Subcutaneous abdominal adipose tissue (tissue), 5 donors: Measurements from ENCODE around the gene RNF115.
"Not testable (repeated sequence)": the region's sequence is repeated elsewhere in the genome, so short reads cannot be mapped to it uniquely, and the experiment has no call there.

Experiments used
- H3K27ac ChIP-seq: one replicate; pipeline ENCODE4 v1.7.0; 2013; ENCODE audit warnings: low read depth, mild to moderate bottlenecking, inconsistent platforms, low read length, moderate library complexity
- H3K27me3 ChIP-seq, 5 donors: one replicate each; pipeline ENCODE4 v1.7.0; 2013; ENCODE audit warnings: low read length in 5 of 5, inconsistent platforms in 1 of 5; ENCODE audit not compliant: control insufficient read depth in 5 of 5, insufficient read depth in 4 of 5
- H3K36me3 ChIP-seq, 5 donors: one replicate each; pipeline ENCODE4 v1.7.0; 2013; ENCODE audit warnings: low read length in 5 of 5; ENCODE audit not compliant: control insufficient read depth in 5 of 5, insufficient read depth in 5 of 5
- H3K4me1 ChIP-seq, 5 donors: one replicate each; pipeline ENCODE4 v1.7.0; 2013; ENCODE audit warnings: low read length in 5 of 5, mild to moderate bottlenecking in 3 of 5, moderate library complexity in 1 of 5; ENCODE audit not compliant: control insufficient read depth in 5 of 5, insufficient read depth in 5 of 5
- H3K4me3 ChIP-seq, 5 donors: one replicate each; pipeline ENCODE4 v1.7.0; 2013; ENCODE audit warnings: low read length in 5 of 5, low read depth in 1 of 5
- H3K9ac ChIP-seq, 5 donors: one replicate each; pipeline ENCODE4 v1.7.0; 2013; ENCODE audit warnings: low read length in 5 of 5, mild to moderate bottlenecking in 4 of 5, moderate library complexity in 3 of 5
- H3K9me3 ChIP-seq, 5 donors: one replicate each; pipeline ENCODE4 v1.7.0; 2013; ENCODE audit warnings: low read length in 5 of 5; ENCODE audit not compliant: control insufficient read depth in 5 of 5
- donor health status: healthy.
- donor health status: healthy.
- donor health status: healthy.
- donor health status: healthy.
- donor health status: healthy.

Gene RNF115

GRCh38 chr1:145782272-145783099, 41.4 kb downstream of the RNF115 start:
- H3K27ac ChIP-seq, result no peak overlapping the region
- peaks cover 0 to 6% (median 0%) of the 10 kb centered on the region in 5 donors for H3K4me1 ChIP-seq
- H3K27me3 ChIP-seq, result no peaks in the 10 kb centered on the region
- no peak overlapping the region for H3K9ac ChIP-seq
- no peaks in the 10 kb centered on the region for H3K9me3 ChIP-seq
- H3K36me3 ChIP-seq, result peaks cover 4 to 17% (median 6%) of the 10 kb centered on the region in 5 donors
- H3K4me3 ChIP-seq, result no peak overlapping the region

- H3K9ac ChIP-seq, result no peak overlapping the region
- no peak overlapping the region for H3K27ac ChIP-seq
- peaks cover 4 to 21% (median 4%) of the 10 kb centered on the region in 5 donors for H3K36me3 ChIP-seq
- no peak overlapping the region for H3K4me3 ChIP-seq
- no peaks in the 10 kb centered on the region for H3K27me3 ChIP-seq
- H3K9me3 ChIP-seq, result no peaks in the 10 kb centered on the region
- peaks cover 0 to 2% (median 0%) of the 10 kb centered on the region in 5 donors for H3K4me1 ChIP-seq
Measured at GRCh38 chr1:145778146-145778540, 45.8 kb downstream of the RNF115 start.

GRCh38 chr1:145777357-145778145, 46.3 kb downstream of the RNF115 start:
- H3K36me3 ChIP-seq, result peaks cover 4 to 19% (median 4%) of the 10 kb centered on the region in 5 donors
- H3K4me3 ChIP-seq, result no peak overlapping the region
- H3K27ac ChIP-seq, result no peak overlapping the region
- no peaks in the 10 kb centered on the region for H3K9me3 ChIP-seq
- peaks cover 0 to 2% (median 0%) of the 10 kb centered on the region in 5 donors for H3K4me1 ChIP-seq
- no peaks in the 10 kb centered on the region for H3K27me3 ChIP-seq
- H3K9ac ChIP-seq, result no peak overlapping the region

GRCh38 chr1:145773423-145773822, 50.5 kb downstream of the RNF115 start:
- no peak overlapping the region for H3K27ac ChIP-seq

GRCh38 chr1:145771056-145771455, 52.8 kb downstream of the RNF115 start:
- no peaks in the 10 kb centered on the region for H3K27me3 ChIP-seq
- no peak overlapping the region for H3K27ac ChIP-seq
- H3K36me3 ChIP-seq, result peaks cover 3 to 31% (median 20%) of the 10 kb centered on the region in 5 donors
- H3K9ac ChIP-seq, result no peak overlapping the region
- H3K9me3 ChIP-seq, result no peaks in the 10 kb centered on the region
- no peak overlapping the region for H3K4me3 ChIP-seq
- no peaks in the 10 kb centered on the region for H3K4me1 ChIP-seq

More at GRCh38 chr1:145773423-145773822, 50.5 kb downstream of the RNF115 start:
- Histone ChIP-seq H3K36me3 (peaks cover 3 to 23% (median 19%) of the 10 kb centered on the region in 5 donors), H3K4me1 (peaks cover 0 to 2% (median 0%) of the 10 kb centered on the region in 5 donors), H3K27me3 (no peaks in the 10 kb centered on the region), H3K9ac (no peak overlapping the region), H3K9me3 (no peaks in the 10 kb centered on the region), H3K4me3 (no peak overlapping the region)

- H3K27ac ChIP-seq, H3K4me1 ChIP-seq, H3K4me3 ChIP-seq, H3K9ac ChIP-seq, H3K27me3 ChIP-seq, H3K9me3 ChIP-seq: not testable (repeated sequence)
- H3K36me3 ChIP-seq, result peaks cover 3 to 27% (median 19%) of the 10 kb centered on the region in 5 donors
Measured at GRCh38 chr1:145768004-145768403, 55.9 kb downstream of the RNF115 start.

GRCh38 chr1:145766926-145767325, 57.0 kb downstream of the RNF115 start:
- H3K9me3 ChIP-seq, result not testable (repeated sequence)

GRCh38 chr1:145765585-145766360, 58.1 kb downstream of the RNF115 start:
- H3K27ac ChIP-seq, H3K4me3 ChIP-seq, H3K9ac ChIP-seq, H3K27me3 ChIP-seq, H3K4me1 ChIP-seq, H3K9me3 ChIP-seq: not testable (repeated sequence)
- H3K36me3 ChIP-seq, result peaks cover 6 to 32% (median 13%) of the 10 kb centered on the region in 5 donors

More at GRCh38 chr1:145766926-145767325, 57.0 kb downstream of the RNF115 start:
- not testable (repeated sequence) for H3K27ac ChIP-seq, H3K4me3 ChIP-seq, H3K9ac ChIP-seq, H3K4me1 ChIP-seq, H3K27me3 ChIP-seq
- peaks cover 6 to 33% (median 17%) of the 10 kb centered on the region in 5 donors for H3K36me3 ChIP-seq

GRCh38 chr1:145765127-145765526, 58.8 kb downstream of the RNF115 start:
- not testable (repeated sequence) for H3K4me3 ChIP-seq, H3K4me1 ChIP-seq, H3K27ac ChIP-seq, H3K9ac ChIP-seq, H3K9me3 ChIP-seq, H3K27me3 ChIP-seq
- peaks cover 0 to 26% (median 11%) of the 10 kb centered on the region in 5 donors for H3K36me3 ChIP-seq
